ENCODE measurements around the gene F12. TPM values are rescaled to one million over a fixed set of nuclear protein-coding genes. Genes with fewer than 3 reads are reported as not detected.
A peak's percentile ranks its signal among the peaks of the same experiment; 100 is the strongest.

Gene F12
- total and polyA plus RNA-seq, 2 of the 8 experiments (the other 6 are each of a cell fraction or from before 2014, with no cell fraction given), result 6.5 to 7.8 TPM

- Histone ChIP-seq H3K9me3 (ENCODE audit: insufficient read depth in 2 of 2, low read depth in 1 of 2, low read length in 1 of 2) (no peaks in the 10 kb centered on the region), H2AK5ac (ENCODE audit: low read depth, low read length) (no peak overlapping the region; the same call in 1 of the 2 replicates), H2AFZ (ENCODE audit: low read length) (no peak overlapping the region), H3K56ac (replicated peaks; ENCODE audit: insufficient read length, low read depth, low read length) (no peak overlapping the region), H3K23ac (ENCODE audit: insufficient read length) (no peak overlapping the region), H3K14ac (ENCODE audit: insufficient read length) (no peak overlapping the region), H3K4me1 (replicated peaks in 1 of 4; ENCODE audit: control insufficient read depth in 3 of 4, insufficient read depth in 4 of 4, low read length in 3 of 4) (peaks cover 0 to 13% (median 6%) of the 10 kb centered on the region in 4 experiments; a peak in 5 of 7 replicates), H2BK20ac (ENCODE audit: low read length) (no peak overlapping the region), H3K23me2 (ENCODE audit: low read depth, low read length) (no peaks in the 10 kb centered on the region), H2BK15ac (ENCODE audit: low read length) (0 out of 2 replicates have a peak overlapping the region, but pooled peaks have one; percentile 24), H2BK5ac (ENCODE audit: low read depth, low read length) (no peak overlapping the region), H3K4me2 (ENCODE audit: insufficient read depth in 1 of 2, low read depth in 2 of 2, low read length in 2 of 2) (no peak overlapping the region), H3K27me3 (replicated peaks in 1 of 4; ENCODE audit: control insufficient read depth in 3 of 4, extremely low read depth in 1 of 4, insufficient read depth in 3 of 4, low read length in 3 of 4) (peaks cover 0 to 7% (median 0%) of the 10 kb centered on the region in 4 experiments; a peak in 4 of 7 replicates), H4K91ac (replicated peaks; ENCODE audit: insufficient read length, low read length) (peak overlapping the region; percentile 25), H2BK12ac (ENCODE audit: low read depth, low read length) (no peak overlapping the region; the same call in 1 of the 2 replicates), H3K4me3 (ENCODE audit: extremely low read depth in 1 of 4, insufficient read depth in 2 of 4, low read depth in 3 of 4, low read length in 4 of 4) (no peak overlapping the region), H3K36me3 (ENCODE audit: control insufficient read depth in 2 of 4, insufficient read depth in 4 of 4, low read length in 3 of 4) (peaks cover 2 to 18% (median 7%) of the 10 kb centered on the region in 4 experiments; a peak in 5 of 8 replicates), H4K8ac (ENCODE audit: extremely low read depth, insufficient read depth, low read length) (no peak overlapping the region), H3K18ac (ENCODE audit: extremely low read depth, low read length) (no peak overlapping the region; the same call in 1 of the 2 replicates), H2BK120ac (replicated peaks; ENCODE audit: low read depth, low read length) (no peak overlapping the region), H3K9ac (replicated peaks in 1 of 4; ENCODE audit: extremely low read depth in 1 of 4, low read depth in 3 of 4, low read length in 3 of 4) (no peak overlapping the region; a peak in 1 of 7 replicates), H4K5ac (ENCODE audit: insufficient read length, low read depth, low read length) (no peak overlapping the region), H3K79me2 (ENCODE audit: control insufficient read depth in 1 of 2, insufficient read depth in 2 of 2, low read length in 2 of 2) (no peaks in the 10 kb centered on the region), H3K27ac (ENCODE audit: low read depth, low read length) (peak overlapping the region; percentile 55; the same call in 1 of the 2 replicates), H4K20me1 (replicated peaks in 1 of 2; ENCODE audit: control insufficient read depth in 1 of 2, insufficient read depth in 2 of 2, low read length in 2 of 2) (peaks cover 0 to 13% of the 10 kb centered on the region in 2 experiments), H3K4ac (replicated peaks; ENCODE audit: insufficient read length, low read depth, low read length) (no peak overlapping the region), H3K79me1 (ENCODE audit: low read depth, low read length) (no peaks in the 10 kb centered on the region)
- no peak for DNase-seq (ENCODE audit: low read depth in 1 of 2, low spot score in 2 of 2)
- WGBS, 2 experiments (ENCODE audit: extremely low coverage in 1 of 2, insufficient coverage in 1 of 2, insufficient read length in 1 of 2, insufficient replicate concordance in 2 of 2, low coverage in 1 of 2, low lambda C conversion rate in 2 of 2, missing lambda C conversion rate in 1 of 2), result 82% methylated on average over 23 of the region's 24 CpGs; no CpG with 5 or more reads in 1 of the 2 experiments
- ChIA-PET CTCF (ENCODE audit: partially characterized antibody) (interaction anchor here (1.0 to 23.6 kb wide), 10 partner anchors 8 to 105 kb away, joined by 3 to 430 read pairs (median 14); partner anchors contain the start of genes F12, GRK6, PFN3 and SLC34A1), POLR2A (ENCODE audit: partially characterized antibody) (interaction anchor here (5.1 to 67.5 kb wide), 4 partner anchors 17 to 50 kb away, joined by 21 to 3349 read pairs (median 302); partner anchors contain the start of genes DBN1, DOK3, GRK6 and PDLIM7)
- no peak for FAIRE-seq
- TF ChIP-seq POLR2AphosphoS5 (IDR thresholded peaks at IDR 0.05; ENCODE audit: low read depth, low read length) (no peak), ATF3 (IDR thresholded peaks at IDR 0.05; ENCODE audit: insufficient read depth, low read depth, low read length) (no peak), CBX8 (IDR thresholded peaks at IDR 0.05; ENCODE audit: borderline replicate concordance, low read depth, low read length) (no peak), SIN3A (conservative IDR thresholded peaks at IDR 0.05 in 1 of 2, IDR thresholded peaks at IDR 0.05 in 1 of 2; ENCODE audit: low read depth in 1 of 2, low read length in 2 of 2) (no peak), SIRT6 (IDR thresholded peaks at IDR 0.05; ENCODE audit: low read length) (no peak), SAP30 (IDR thresholded peaks at IDR 0.05; ENCODE audit: insufficient read depth, insufficient replicate concordance, low read length) (no peak), GTF2F1 (IDR thresholded peaks at IDR 0.05; ENCODE audit: borderline replicate concordance, low read depth, low read length) (no peak), RXRA (IDR thresholded peaks at IDR 0.05; ENCODE audit: insufficient read depth, low read depth, low read length) (no peak), KDM4A (IDR thresholded peaks at IDR 0.05; ENCODE audit: low read depth, low read length, severe bottlenecking) (no peak)
Measured at GRCh38 chr5:177440211-177440989, 31.0 kb upstream of the F12 start.
